CD14-positive monocyte (primary cell): ENCODE measurements around the gene ATXN1. TPM values are rescaled to one million over a fixed set of nuclear protein-coding genes. Genes with fewer than 3 reads are reported as not detected.

Source experiments
- DNase-seq, 3 donors: peaks; one replicate each; pipeline ENCODE4 v3.0.0-alpha.2; 2011 to 2022
- H2AFZ ChIP-seq: 2 replicates; pipeline ENCODE4 v1.6.0; 2012; ENCODE audit warnings: mild to moderate bottlenecking, low read depth, low read length, inconsistent platforms; ENCODE audit not compliant: insufficient read depth, poor library complexity, severe bottlenecking
- H3K27ac ChIP-seq, 2 donors: 1 replicate in 1 of 2; 2 replicates in 1 of 2; pipeline ENCODE4 v1.5.1; 2012 to 2013; ENCODE audit warnings: low read length in 2 of 2, control low read depth in 1 of 2, inconsistent platforms in 1 of 2, low read depth in 1 of 2, mild to moderate bottlenecking in 1 of 2
- H3K27me3 ChIP-seq, 2 donors: one replicate each; pipeline versions ENCODE4 v1.6.0 to v1.6.1; 2011 to 2013; ENCODE audit warnings: low read length in 2 of 2; ENCODE audit not compliant: control insufficient read depth in 2 of 2, insufficient read depth in 2 of 2
- H3K36me3 ChIP-seq, 2 donors: replicated peaks in 1 of 2; 1 replicate in 1 of 2; 2 replicates in 1 of 2; pipeline versions ENCODE4 v1.5.1 to v1.6.1; 2012 to 2013; ENCODE audit warnings: low read length in 2 of 2, control low read depth in 1 of 2, inconsistent platforms in 1 of 2, mild to moderate bottlenecking in 1 of 2; ENCODE audit not compliant: insufficient read depth in 2 of 2, control insufficient read depth in 1 of 2
- H3K4me1 ChIP-seq, 2 donors: 1 replicate in 1 of 2; 2 replicates in 1 of 2; pipeline versions ENCODE4 v1.5.1 to v1.6.1; 2012 to 2013; ENCODE audit warnings: low read length in 2 of 2, control low read depth in 1 of 2, inconsistent platforms in 1 of 2, mild to moderate bottlenecking in 1 of 2, moderate library complexity in 1 of 2; ENCODE audit not compliant: insufficient read depth in 2 of 2, control insufficient read depth in 1 of 2
- H3K4me2 ChIP-seq: replicated peaks from 2 replicates; pipeline ENCODE3; 2012; ENCODE audit warnings: low read length, moderate library complexity, mild to moderate bottlenecking; ENCODE audit not compliant: poor library complexity, severe bottlenecking; ENCODE audit errors: extremely low read depth
- H3K4me3 ChIP-seq, 3 experiments: fragments of 200-600 bp in 1 of 3; sonication (generic) in 1 of 3; replicated peaks in 1 of 3; 1 replicate in 2 of 3; 2 replicates in 1 of 3; pipeline ENCODE4 v1.5.1; 2011 to 2013; ENCODE audit warnings: low read length in 3 of 3, mild to moderate bottlenecking in 3 of 3, control low read depth in 2 of 3, low read depth in 2 of 3, inconsistent platforms in 1 of 3, moderate library complexity in 1 of 3
- H3K79me2 ChIP-seq: 2 replicates; pipeline ENCODE4 v1.6.0; 2012; ENCODE audit warnings: mild to moderate bottlenecking, control low read depth, inconsistent platforms, low read length, moderate library complexity; ENCODE audit not compliant: insufficient read depth
- H3K9ac ChIP-seq: 2 replicates; pipeline ENCODE4 v1.6.0; 2017; ENCODE audit warnings: low read length, mild to moderate bottlenecking; ENCODE audit not compliant: insufficient read depth, poor library complexity, severe bottlenecking
- H3K9me3 ChIP-seq, 2 donors: replicated peaks in 1 of 2; 1 replicate in 1 of 2; 2 replicates in 1 of 2; pipeline versions ENCODE4 v1.5.1 to v1.6.1; 2012 to 2013; ENCODE audit warnings: low read length in 2 of 2, control low read depth in 1 of 2; ENCODE audit not compliant: control insufficient read depth in 1 of 2, insufficient read depth in 1 of 2
- H4K20me1 ChIP-seq: 2 replicates; pipeline ENCODE4 v1.6.0; 2012; ENCODE audit warnings: mild to moderate bottlenecking, low read length, control low read depth, moderate library complexity; ENCODE audit not compliant: insufficient read depth
- H3K27ac Mint-ChIP-seq, 7 donors: one replicate each; pipeline ENCODE4 v1.8.0; 2020; ENCODE audit warnings: mild to moderate bottlenecking in 7 of 7, mixed read lengths in 7 of 7, moderate library complexity in 6 of 7, inconsistent platforms in 2 of 7
- H3K27me3 Mint-ChIP-seq, 3 donors: one replicate each; pipeline ENCODE4 v1.8.0; 2021 to 2022; ENCODE audit warnings: low read depth in 3 of 3, mild to moderate bottlenecking in 3 of 3, mixed read lengths in 3 of 3, moderate library complexity in 3 of 3, inconsistent platforms in 1 of 3
- H3K36me3 Mint-ChIP-seq, 2 donors: one replicate each; pipeline ENCODE4 v1.8.0; 2020; ENCODE audit warnings: mixed read lengths in 2 of 2, inconsistent platforms in 1 of 2, mild to moderate bottlenecking in 1 of 2
- H3K4me1 Mint-ChIP-seq: one replicate; pipeline ENCODE4 v1.8.0; 2020; ENCODE audit warnings: mild to moderate bottlenecking, mixed read lengths
- H3K4me3 Mint-ChIP-seq, 2 donors: one replicate each; pipeline ENCODE4 v1.8.0; 2020; ENCODE audit warnings: mild to moderate bottlenecking in 2 of 2, mixed read lengths in 2 of 2, moderate library complexity in 1 of 2
- H3K9me3 Mint-ChIP-seq, 7 donors: one replicate each; pipeline ENCODE4 v1.8.0; 2020 to 2022; ENCODE audit warnings: mixed read lengths in 7 of 7, mild to moderate bottlenecking in 6 of 7, moderate library complexity in 6 of 7, inconsistent platforms in 2 of 7
- CTCF ChIP-seq: fragments of 200-600 bp; IDR thresholded peaks from one replicate; pipeline ENCODE4 v1.8.0; 2022; ENCODE audit warnings: antibody characterized with exemption, mild to moderate bottlenecking
- WGBS: methylation state at CpG from one replicate; pipeline ENCODE4 v1.1.5; 2013; ENCODE audit warnings: missing lambda C conversion rate; ENCODE audit not compliant: insufficient coverage; 5-methylcytosine and 5-hydroxymethylcytosine counted together
- intact Hi-C, 2 donors: fragments of 100-400 bp; cut with micrococcal nuclease; formaldehyde crosslinking; loops; one replicate each; pipeline versions ENCODE4 v1.15.0 to v1.15.1; 2023
- polyA plus RNA-seq, 3 donors: library from polyadenylated mRNA; depleted of rRNA in 1 of 3; unstranded in 2 of 3; stranded (reverse) in 1 of 3; fragments of 300-500 nt in 2 of 3; fragments of >200 nt in 1 of 3; fragmentation: Illumina TruSeq in 2 of 3; gene quantifications; 1 replicate in 2 of 3; 2 replicates in 1 of 3; pipeline ENCODE4 v1.2.3, GENCODE V29; 2012 to 2021

The ATXN1 gene
- polyA plus RNA-seq, 3 donors = 8.8 to 19.1 (median 10.9) TPM

GRCh38 chr6:16475494-16475781 lies 285.8 kb downstream of the ATXN1 start:
- intact Hi-C loops = no loop called here
- H4K20me1 ChIP-seq = peaks cover 26% of the 10 kb centered on the region
- no peaks in the 10 kb centered on the region for H3K27me3 ChIP-seq
- H3K4me2 ChIP-seq = no peak overlapping the region
- no peaks in the 10 kb centered on the region for H3K9me3 ChIP-seq
- no peak for DNase-seq
- no peaks in the 10 kb centered on the region for H3K79me2 ChIP-seq
- no peak overlapping the region for H3K4me3 ChIP-seq
- Mint-ChIP-seq H3K4me3 (no peak overlapping the region), H3K27ac (no peak overlapping the region), H3K9me3 (peaks cover 0 to 2% (median 2%) of the 10 kb centered on the region in 7 donors), H3K4me1 (no peaks in the 10 kb centered on the region), H3K27me3 (peaks cover 0 to 1% (median 0%) of the 10 kb centered on the region in 3 donors), H3K36me3 (peaks cover 36 to 44% of the 10 kb centered on the region in 2 donors)
- H2AFZ ChIP-seq = no peak overlapping the region
- no peak overlapping the region for H3K27ac ChIP-seq
- WGBS = no CpG with 5 or more reads among the region's 1 CpG
- H3K9ac ChIP-seq = no peak overlapping the region
- no peaks in the 10 kb centered on the region for H3K4me1 ChIP-seq
- no peak for TF ChIP-seq CTCF
- H3K36me3 ChIP-seq = peaks cover 0 to 41% of the 10 kb centered on the region in 2 donors

- Histone ChIP-seq H4K20me1 (peaks cover 27% of the 10 kb centered on the region), H2AFZ (no peak overlapping the region), H3K9me3 (no peaks in the 10 kb centered on the region), H3K4me1 (no peaks in the 10 kb centered on the region), H3K27ac (no peak overlapping the region), H3K27me3 (no peaks in the 10 kb centered on the region), H3K79me2 (no peaks in the 10 kb centered on the region), H3K9ac (no peak overlapping the region), H3K4me2 (no peak overlapping the region), H3K36me3 (peaks cover 0 to 36% of the 10 kb centered on the region in 2 donors), H3K4me3 (no peak overlapping the region)
- H3K27me3 Mint-ChIP-seq = peaks cover 0 to 3% (median 0%) of the 10 kb centered on the region in 3 donors
- no peak overlapping the region for H3K27ac Mint-ChIP-seq
- no peaks in the 10 kb centered on the region for H3K4me1 Mint-ChIP-seq
- no peak for DNase-seq
- H3K9me3 Mint-ChIP-seq = peaks cover 0 to 2% (median 2%) of the 10 kb centered on the region in 7 donors
- peaks cover 32 to 39% of the 10 kb centered on the region in 2 donors for H3K36me3 Mint-ChIP-seq
- WGBS = no CpG with 5 or more reads among the region's 3 CpGs
- no peak overlapping the region for H3K4me3 Mint-ChIP-seq
- no peak for TF ChIP-seq CTCF
- intact Hi-C loops = no loop called here
These were observed 286.3 kb downstream of the ATXN1 start for GRCh38 chr6:16474772-16475493.
